GM21367 (cell line): ENCODE measurements around the gene NCF4.

Experiments used
- ATAC-seq: cut with Tn5 transposase; IDR thresholded peaks from one replicate; pipeline ENCODE4 v1.9.1; 2021; ENCODE audit not compliant: unreplicated experiment

NCF4 gene

GRCh38 chr22:36838119-36839030 lies 22.4 kb upstream of the NCF4 start:
- no peak for ATAC-seq

- no peak for ATAC-seq
These were observed 21.3 kb upstream of the NCF4 start for GRCh38 chr22:36839356-36840073.

GRCh38 chr22:36840106-36840505 lies 20.7 kb upstream of the NCF4 start:
- no peak for ATAC-seq

- ATAC-seq = no peak
These were observed 14.5 kb upstream of the NCF4 start for GRCh38 chr22:36846271-36846670.

GRCh38 chr22:36846949-36847348 lies 13.9 kb upstream of the NCF4 start:
- no peak for ATAC-seq

GRCh38 chr22:36850056-36850455 lies 10.8 kb upstream of the NCF4 start:
- ATAC-seq = no peak

GRCh38 chr22:36850682-36851081 lies 10.1 kb upstream of the NCF4 start:
- no peak for ATAC-seq

- no peak for ATAC-seq
These were observed 8.5 kb upstream of the NCF4 start for GRCh38 chr22:36852056-36852973.

- ATAC-seq = no peak
These were observed 7.3 kb upstream of the NCF4 start for GRCh38 chr22:36853407-36854099.

GRCh38 chr22:36855478-36855877 lies 5.3 kb upstream of the NCF4 start:
- no peak for ATAC-seq

GRCh38 chr22:36856121-36856791 lies 4.5 kb upstream of the NCF4 start:
- no peak for ATAC-seq

- no peak for ATAC-seq
These were observed 4.0 kb upstream of the NCF4 start for GRCh38 chr22:36856792-36857135.

- ATAC-seq = no peak
These were observed 2.6 kb upstream of the NCF4 start for GRCh38 chr22:36858156-36858555.

GRCh38 chr22:36858966-36859365 lies 1.8 kb upstream of the NCF4 start:
- no peak for ATAC-seq

- no peak for ATAC-seq
These were observed 789 bp upstream of the NCF4 start for GRCh38 chr22:36860017-36860416.

- ATAC-seq = no peak
These were observed 377 bp upstream of the NCF4 start for GRCh38 chr22:36860438-36860820.

GRCh38 chr22:36862251-36863242 lies 1.7 kb downstream of the NCF4 start:
- no peak for ATAC-seq

GRCh38 chr22:36863281-36863680 lies 2.5 kb downstream of the NCF4 start:
- ATAC-seq = no peak

GRCh38 chr22:36863979-36864378 lies 3.2 kb downstream of the NCF4 start:
- ATAC-seq = no peak
